Esophagus muscularis mucosa (tissue), 4 donors: ENCODE results near the gene AP5S1. TPM values are rescaled to one million over a fixed set of nuclear protein-coding genes. Genes with fewer than 3 reads are reported as not detected.

Source experiments
- DNase-seq: peaks from one replicate; pipeline ENCODE4 v3.0.0-alpha.2; 2017; ENCODE audit errors: extremely low spot score
- H3K27ac ChIP-seq, 4 donors: fragments of 200-600 bp; sonication (generic); replicated peaks in 1 of 4; 1 replicate in 3 of 4; 2 replicates in 1 of 4; pipeline ENCODE4 v1.5.1; 2016 to 2019; ENCODE audit warnings: mild to moderate bottlenecking in 1 of 4
- H3K27me3 ChIP-seq, 4 donors: fragments of 200-600 bp; sonication (generic); one replicate each; pipeline versions ENCODE4 v1.5.1 to v1.6.0; 2016 to 2019
- H3K36me3 ChIP-seq, 4 donors: fragments of 200-600 bp; sonication (generic); one replicate each; pipeline ENCODE4 v1.5.1; 2016 to 2019
- H3K4me1 ChIP-seq, 4 donors: fragments of 200-600 bp; sonication (generic); one replicate each; pipeline ENCODE4 v1.5.1; 2016 to 2019
- H3K4me3 ChIP-seq, 4 donors: fragments of 200-600 bp; sonication (generic); 1 replicate in 2 of 4; 2 replicates in 2 of 4; pipeline ENCODE4 v1.5.1; 2016 to 2019; ENCODE audit warnings: mild to moderate bottlenecking in 4 of 4, moderate library complexity in 1 of 4
- H3K9me3 ChIP-seq, 4 donors: fragments of 200-600 bp; sonication (generic); 1 replicate in 3 of 4; 2 replicates in 1 of 4; pipeline ENCODE4 v1.5.1; 2016 to 2019
- CTCF ChIP-seq, 3 experiments: fragments of 200-600 bp in 2 of 3; fragments of 450-650 bp in 1 of 3; sonication (generic) in 2 of 3; IDR thresholded peaks; one replicate each; pipeline ENCODE4 v1.5.1; 2017 to 2019; ENCODE audit warnings: antibody characterized with exemption in 3 of 3, mild to moderate bottlenecking in 2 of 3, moderate library complexity in 1 of 3
- EP300 ChIP-seq: sonication (generic); formaldehyde crosslinking; IDR thresholded peaks from one replicate; pipeline ENCODE4 v1.6.1; 2017; ENCODE audit warnings: antibody characterized with exemption
- POLR2A ChIP-seq: fragments of 450-650 bp; IDR thresholded peaks from one replicate; pipeline ENCODE4 v1.6.1; 2017; ENCODE audit warnings: antibody characterized with exemption, moderate library complexity, mild to moderate bottlenecking, low read depth
- POLR2AphosphoS5 ChIP-seq, 2 donors: sonication (generic); formaldehyde crosslinking; IDR thresholded peaks; one replicate each; pipeline ENCODE4 v1.6.1; 2017; ENCODE audit warnings: antibody characterized with exemption in 2 of 2
- WGBS: methylation state at CpG from one replicate; pipeline ENCODE4 v1.1.5; 2018; 5-methylcytosine and 5-hydroxymethylcytosine counted together
- intact Hi-C: fragments of 100-400 bp; cut with DNase I; formaldehyde crosslinking; loops from one replicate; pipeline ENCODE4 v1.15.1; 2023
- total RNA-seq, 4 donors: library from RNA; depleted of rRNA; stranded (reverse); fragments of >200 nt; gene quantifications; one replicate each; pipeline versions ENCODE4 v1.1.0 to v1.2.1, GENCODE V29; 2016

AP5S1 gene
- total RNA-seq, 4 donors from 2014 or later = 7.9 to 11.7 (median 11.2) TPM

- Histone ChIP-seq H3K36me3 (peaks cover 0 to 20% (median 11%) of the 10 kb centered on the region in 4 donors), H3K27ac (peak overlapping the region in 3 of 4 donors; percentile 18 to 90 (median 83)), H3K4me1 (peaks cover 45 to 71% (median 69%) of the 10 kb centered on the region in 4 donors), H3K27me3 (no peaks in the 10 kb centered on the region), H3K4me3 (no peak overlapping the region), H3K9me3 (no peaks in the 10 kb centered on the region)
- DNase-seq = no peak
- no peak for TF ChIP-seq CTCF (IDR thresholded peaks at IDR 0.05)
- TF ChIP-seq POLR2AphosphoS5 (IDR thresholded peaks at IDR 0.05) = no peak
- TF ChIP-seq POLR2A = no peak
- no peak for TF ChIP-seq EP300
- WGBS = 78% methylated on average over 2 of the region's 2 CpGs
- intact Hi-C loops = no loop called here
These were observed 37.3 kb upstream of the AP5S1 start for GRCh38 chr20:3783068-3783489.

DNA sequence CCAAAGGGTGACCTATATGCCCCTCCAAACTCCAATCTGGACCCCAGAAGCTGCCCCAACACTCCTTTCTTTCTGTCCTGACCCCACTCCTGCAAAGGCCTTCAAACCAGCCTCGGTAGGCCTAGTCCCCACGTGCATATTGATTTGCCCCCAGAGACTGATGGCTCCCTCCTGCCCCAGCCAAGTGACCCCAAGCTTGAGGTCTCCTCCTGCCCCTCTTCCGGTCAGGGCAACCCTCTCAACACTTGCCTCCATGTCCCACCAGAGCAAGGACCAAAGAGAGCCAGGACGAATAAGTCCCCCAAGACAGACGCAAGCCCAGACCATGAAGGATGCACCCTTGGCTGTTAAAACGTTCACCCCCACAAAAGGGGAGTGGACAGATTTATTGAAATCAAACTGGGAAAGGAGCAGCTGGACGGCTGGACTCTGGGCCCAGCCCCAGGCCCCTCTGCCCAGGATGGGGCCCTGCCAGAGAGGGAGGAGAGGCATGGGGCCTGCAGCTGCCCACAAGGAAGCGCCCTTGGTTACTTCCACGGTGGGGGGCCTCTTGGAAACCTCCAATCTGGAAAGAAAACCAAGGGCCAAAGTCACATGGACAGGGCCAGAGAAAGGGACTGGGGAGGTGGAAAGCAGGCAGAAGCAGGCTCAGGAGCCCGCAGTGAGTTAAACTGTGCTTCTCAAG lies 36.7 kb upstream of the AP5S1 start:
- H3K4me3 ChIP-seq = peak overlapping the region in 2 of 4 donors; percentile 68 to 83
- intact Hi-C loops = no loop called here
- H3K27ac ChIP-seq = peak overlapping the region; percentile 18 to 90 (median 54)
- H3K4me1 ChIP-seq = peaks cover 42 to 71% (median 63%) of the 10 kb centered on the region in 4 donors
- WGBS = 68% methylated on average over 10 of the region's 10 CpGs
- no peaks in the 10 kb centered on the region for H3K9me3 ChIP-seq
- no peaks in the 10 kb centered on the region for H3K27me3 ChIP-seq
- DNase-seq = no peak
- H3K36me3 ChIP-seq = peaks cover 0 to 20% (median 11%) of the 10 kb centered on the region in 4 donors
- TF ChIP-seq POLR2A = no peak
- TF ChIP-seq CTCF (IDR thresholded peaks at IDR 0.05) = no peak
- TF ChIP-seq EP300 = no peak
- TF ChIP-seq POLR2AphosphoS5 (IDR thresholded peaks at IDR 0.05) = no peak

DNA sequence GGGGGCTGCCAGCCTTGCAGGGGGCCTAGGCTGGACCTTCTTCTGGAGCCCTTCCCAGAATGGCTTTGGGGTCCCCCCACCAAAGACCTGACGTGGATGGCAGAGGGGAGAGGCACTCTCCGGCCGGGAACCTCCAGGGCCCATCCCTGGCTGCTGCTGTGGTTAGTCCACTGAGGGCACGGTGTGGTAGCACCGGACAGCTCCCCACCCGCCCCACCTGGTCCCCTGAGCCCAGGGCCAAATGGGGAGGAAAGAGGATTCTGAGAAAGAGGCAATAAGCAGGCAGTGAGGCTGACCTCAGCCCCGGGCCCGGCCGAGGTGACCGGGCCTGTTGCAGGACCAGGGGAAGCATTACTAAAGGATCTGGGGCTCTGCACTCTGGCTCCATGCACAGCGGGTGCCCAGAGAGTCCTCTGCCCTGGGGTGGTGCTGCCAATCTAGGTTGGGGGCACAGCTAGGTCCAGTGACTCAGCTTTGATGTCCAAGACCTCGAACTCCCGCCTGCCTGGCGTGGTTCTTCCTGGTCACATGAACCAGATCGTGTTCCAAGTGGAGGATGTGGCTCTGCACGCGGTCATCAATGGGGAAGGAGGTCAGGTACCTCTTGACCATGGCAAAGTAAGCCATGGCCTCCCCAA lies 36.0 kb upstream of the AP5S1 start:
- H3K27me3 ChIP-seq = no peaks in the 10 kb centered on the region
- peak overlapping the region; percentile 68 to 83 (median 73) for H3K4me3 ChIP-seq
- H3K4me1 ChIP-seq = peaks cover 42 to 67% (median 61%) of the 10 kb centered on the region in 4 donors
- H3K36me3 ChIP-seq = peaks cover 0 to 20% (median 11%) of the 10 kb centered on the region in 4 donors
- TF ChIP-seq CTCF (IDR thresholded peaks at IDR 0.05) (no peak), POLR2A (no peak), POLR2AphosphoS5 (IDR thresholded peaks at IDR 0.05) (no peak), EP300 (no peak)
- peak overlapping the region; percentile 18 to 90 (median 54) for H3K27ac ChIP-seq
- intact Hi-C loops = no loop called here
- no peaks in the 10 kb centered on the region for H3K9me3 ChIP-seq
- no peak for DNase-seq
- 79% methylated on average over 14 of the region's 17 CpGs for WGBS

DNA sequence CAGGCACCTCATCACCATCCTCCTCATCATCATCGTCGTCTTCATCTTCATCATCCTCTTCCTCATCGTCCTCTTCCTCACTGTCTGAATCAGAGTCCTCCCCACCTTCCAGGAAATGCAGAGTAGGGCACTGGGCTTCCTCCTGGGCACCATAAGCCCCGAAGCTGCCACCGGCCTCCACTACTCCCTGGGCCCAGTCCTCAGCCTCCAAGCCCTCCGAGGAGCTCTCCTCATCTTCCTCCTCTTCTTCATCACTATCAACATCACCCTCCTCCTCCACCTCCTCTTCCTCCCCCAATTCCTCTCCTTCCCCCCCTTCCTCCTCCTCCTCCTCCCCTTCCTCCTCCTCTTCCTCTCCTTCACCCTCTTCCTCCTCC lies 35.5 kb upstream of the AP5S1 start:
- intact Hi-C loops = loop anchor here (5.0 kb wide), 1 partner anchor 297 kb away; no protein-coding TSS in a partner anchor
- H3K4me3 ChIP-seq = peak overlapping the region; percentile 68 to 83 (median 73)
- WGBS = 82% methylated on average over 6 of the region's 6 CpGs
- H3K9me3 ChIP-seq = no peaks in the 10 kb centered on the region
- no peaks in the 10 kb centered on the region for H3K27me3 ChIP-seq
- peaks cover 42 to 67% (median 61%) of the 10 kb centered on the region in 4 donors for H3K4me1 ChIP-seq
- no peak for TF ChIP-seq CTCF (IDR thresholded peaks at IDR 0.05)
- no peak for TF ChIP-seq POLR2A
- TF ChIP-seq EP300 = no peak
- no peak for TF ChIP-seq POLR2AphosphoS5 (IDR thresholded peaks at IDR 0.05)
- H3K36me3 ChIP-seq = peaks cover 0 to 20% (median 11%) of the 10 kb centered on the region in 4 donors
- no peak for DNase-seq
- H3K27ac ChIP-seq = peak overlapping the region in 3 of 4 donors; percentile 83 to 90 (median 85)
